ENCODE measurements around the gene BIN1. TPM values are rescaled to one million over a fixed set of nuclear protein-coding genes. Genes with fewer than 3 reads are reported as not detected.

BIN1 gene
- total RNA-seq, 1 donor from 2014 or later = 99.0 TPM

DNA sequence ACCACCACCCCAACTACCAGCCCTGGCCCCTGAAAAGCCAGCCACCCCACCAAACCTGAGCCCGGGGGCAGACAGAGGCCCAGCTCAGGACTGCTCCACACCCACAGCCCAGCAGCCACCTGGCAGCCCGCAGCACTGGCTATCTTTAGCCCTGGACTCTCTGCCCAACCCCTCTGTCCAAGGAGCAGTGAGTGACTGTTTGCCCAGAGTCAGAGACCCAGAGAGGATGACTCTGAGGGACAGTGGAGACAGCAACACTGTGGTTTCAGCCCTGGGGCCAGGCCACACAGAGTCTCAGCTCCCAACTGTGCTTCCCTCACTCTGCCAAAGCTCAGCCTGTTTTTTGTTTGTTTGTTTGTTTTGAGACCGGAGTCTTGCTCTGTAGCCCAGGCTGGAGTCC, 32.6 kb downstream of the BIN1 start:
- TF ChIP-seq, protein P1, sequence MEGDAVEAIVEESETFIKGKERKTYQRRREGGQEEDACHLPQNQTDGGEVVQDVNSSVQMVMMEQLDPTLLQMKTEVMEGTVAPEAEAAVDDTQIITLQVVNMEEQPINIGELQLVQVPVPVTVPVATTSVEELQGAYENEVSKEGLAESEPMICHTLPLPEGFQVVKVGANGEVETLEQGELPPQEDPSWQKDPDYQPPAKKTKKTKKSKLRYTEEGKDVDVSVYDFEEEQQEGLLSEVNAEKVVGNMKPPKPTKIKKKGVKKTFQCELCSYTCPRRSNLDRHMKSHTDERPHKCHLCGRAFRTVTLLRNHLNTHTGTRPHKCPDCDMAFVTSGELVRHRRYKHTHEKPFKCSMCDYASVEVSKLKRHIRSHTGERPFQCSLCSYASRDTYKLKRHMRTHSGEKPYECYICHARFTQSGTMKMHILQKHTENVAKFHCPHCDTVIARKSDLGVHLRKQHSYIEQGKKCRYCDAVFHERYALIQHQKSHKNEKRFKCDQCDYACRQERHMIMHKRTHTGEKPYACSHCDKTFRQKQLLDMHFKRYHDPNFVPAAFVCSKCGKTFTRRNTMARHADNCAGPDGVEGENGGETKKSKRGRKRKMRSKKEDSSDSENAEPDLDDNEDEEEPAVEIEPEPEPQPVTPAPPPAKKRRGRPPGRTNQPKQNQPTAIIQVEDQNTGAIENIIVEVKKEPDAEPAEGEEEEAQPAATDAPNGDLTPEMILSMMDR (conservative IDR thresholded peaks at IDR 0.05; ENCODE audit: low read depth, low read length) = no peak
- H3K4me3 ChIP-seq (ENCODE audit: low read depth, low read length) = no peak overlapping the region
- no peak for DNase-seq (ENCODE audit: low read depth)

DNA sequence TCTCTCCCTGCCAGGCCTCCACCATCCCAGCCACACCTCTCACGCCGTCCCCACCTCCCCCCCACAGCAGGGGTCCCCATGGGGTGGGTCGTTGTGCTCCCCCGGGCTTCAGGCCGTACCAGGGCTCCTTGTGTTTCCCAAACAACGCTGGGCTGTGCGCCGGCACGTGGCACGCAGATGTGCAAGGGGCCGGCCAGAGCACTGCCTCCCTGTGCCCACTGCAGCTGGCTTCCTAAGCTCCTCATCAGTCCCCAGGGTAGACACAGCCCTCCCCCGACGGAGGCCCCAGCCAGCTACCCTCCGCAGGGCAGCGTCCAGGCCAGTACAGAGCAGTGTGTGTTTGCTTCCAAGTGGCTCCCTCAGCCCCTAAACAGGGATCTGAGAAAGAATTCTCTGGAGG, 34.0 kb downstream of the BIN1 start:
- no peak overlapping the region for H3K4me3 ChIP-seq (ENCODE audit: low read depth, low read length)
- no peak for DNase-seq (ENCODE audit: low read depth)
- TF ChIP-seq, protein P1 (conservative IDR thresholded peaks at IDR 0.05; ENCODE audit: low read depth, low read length) = no peak

DNA sequence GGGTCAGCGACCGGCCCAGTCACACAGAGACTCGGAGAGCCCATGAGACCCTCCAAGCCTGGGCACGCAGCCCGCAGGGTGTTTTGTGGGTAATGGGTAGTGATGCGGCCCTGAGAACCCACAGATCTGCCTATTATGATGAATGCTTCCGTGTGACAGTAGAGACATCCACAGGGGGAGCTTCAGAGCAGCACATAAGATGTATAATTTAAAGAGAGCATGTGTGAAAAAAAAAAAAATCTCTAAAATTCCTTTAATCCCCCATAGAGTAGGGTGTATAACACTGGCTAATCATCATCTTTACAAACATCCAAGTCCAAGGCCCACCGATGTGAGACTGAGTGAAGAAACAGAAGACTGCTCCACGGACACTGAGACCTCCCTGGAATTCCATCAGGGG, 34.6 kb downstream of the BIN1 start:
- DNase-seq (ENCODE audit: low read depth) = no peak
- TF ChIP-seq, protein P1 (conservative IDR thresholded peaks at IDR 0.05; ENCODE audit: low read depth, low read length) = no peak
- no peak overlapping the region for H3K4me3 ChIP-seq (ENCODE audit: low read depth, low read length)

DNA sequence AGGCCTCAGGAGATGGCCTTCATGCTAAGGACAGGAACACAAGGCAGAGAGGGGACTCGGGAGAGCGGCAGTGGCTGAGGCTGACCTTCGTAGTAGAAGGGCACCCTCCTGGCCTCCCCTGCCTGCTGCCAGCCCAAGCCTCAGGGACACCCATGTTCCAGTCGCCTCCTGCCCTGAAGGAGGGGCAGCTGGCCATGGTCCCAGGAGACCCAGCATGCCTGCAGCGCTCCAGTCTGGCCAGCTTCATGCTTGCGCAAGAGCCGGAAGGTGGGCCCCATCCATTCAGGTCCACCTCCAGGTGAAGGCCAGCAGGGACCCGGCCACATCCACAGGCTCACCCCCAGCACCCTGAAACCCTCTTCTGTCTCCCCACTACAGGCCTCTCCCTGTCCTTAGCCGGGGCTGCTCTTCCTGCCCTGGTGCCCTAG, 35.0 kb downstream of the BIN1 start:
- no peak overlapping the region for H3K4me3 ChIP-seq (ENCODE audit: low read depth, low read length)
- TF ChIP-seq, protein P1 (conservative IDR thresholded peaks at IDR 0.05; ENCODE audit: low read depth, low read length) = no peak
- no peak for DNase-seq (ENCODE audit: low read depth)

DNA sequence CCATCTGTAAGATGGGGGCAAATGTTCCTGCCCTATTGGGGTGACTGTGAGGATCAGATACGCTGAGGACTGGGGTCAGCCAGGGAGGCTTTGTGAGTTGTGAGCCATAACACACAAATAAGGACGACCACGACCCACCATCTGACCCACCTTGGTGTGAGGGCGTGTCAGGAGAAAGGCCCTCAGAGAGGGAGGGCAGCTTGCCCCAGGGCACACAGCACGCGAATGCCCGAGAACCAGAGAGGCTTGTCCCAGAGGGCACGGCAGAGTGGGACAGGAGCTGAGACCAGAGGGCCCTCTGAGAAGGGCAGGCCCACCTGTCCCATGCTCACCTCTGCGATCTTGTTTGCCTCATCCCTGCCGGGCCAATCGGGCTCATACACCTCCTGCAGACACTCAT, 36.7 kb downstream of the BIN1 start:
- TF ChIP-seq, protein P1 (conservative IDR thresholded peaks at IDR 0.05; ENCODE audit: low read depth, low read length) = no peak
- DNase-seq (ENCODE audit: low read depth) = no peak
- H3K4me3 ChIP-seq (ENCODE audit: low read depth, low read length) = no peak overlapping the region

DNA sequence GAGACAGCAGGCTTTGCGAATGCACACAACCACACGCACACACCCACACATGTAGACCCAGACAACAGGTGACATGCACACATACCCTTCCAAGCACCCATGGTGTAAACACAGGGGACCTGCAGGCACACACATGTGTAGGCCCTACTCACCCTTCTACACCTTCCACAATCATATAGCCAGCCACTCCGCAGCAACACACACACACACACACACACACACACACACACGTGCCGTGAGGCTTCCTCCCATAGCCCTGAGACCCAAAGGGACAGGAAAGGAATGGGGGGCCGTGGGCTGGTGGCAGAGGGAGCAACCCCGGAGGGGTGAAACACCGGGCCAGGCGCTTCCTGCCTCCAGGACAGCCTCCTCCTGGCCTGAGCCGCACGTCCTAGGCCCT, 37.4 kb downstream of the BIN1 start:
- TF ChIP-seq, protein P1 (conservative IDR thresholded peaks at IDR 0.05; ENCODE audit: low read depth, low read length) = no peak
- no peak overlapping the region for H3K4me3 ChIP-seq (ENCODE audit: low read depth, low read length)
- no peak for DNase-seq (ENCODE audit: low read depth)

DNA sequence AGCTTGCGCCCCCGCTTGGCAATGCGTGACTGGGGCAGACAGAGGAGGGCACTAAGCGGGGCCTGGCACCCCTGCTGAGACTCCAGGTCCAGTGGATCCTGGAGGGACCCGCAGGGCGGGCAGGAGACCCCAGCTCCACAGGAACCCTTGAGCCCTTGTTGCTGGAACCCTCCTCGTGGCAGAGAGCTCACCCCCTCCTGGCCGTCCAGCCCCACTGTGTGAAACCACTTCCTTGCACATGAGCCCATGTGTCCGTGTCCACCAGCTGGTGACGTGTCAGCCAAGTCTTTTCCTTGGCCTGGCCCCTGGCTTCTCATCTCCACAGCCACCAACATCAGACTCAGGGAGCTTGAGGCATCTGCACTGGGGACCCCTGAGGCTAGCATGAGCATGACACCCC, 38.0 kb downstream of the BIN1 start:
- H3K4me3 ChIP-seq (ENCODE audit: low read depth, low read length) = no peak overlapping the region
- DNase-seq (ENCODE audit: low read depth) = no peak
- TF ChIP-seq, protein P1 (conservative IDR thresholded peaks at IDR 0.05; ENCODE audit: low read depth, low read length) = no peak
